ENCODE measurements around the gene RADX.

DNA sequence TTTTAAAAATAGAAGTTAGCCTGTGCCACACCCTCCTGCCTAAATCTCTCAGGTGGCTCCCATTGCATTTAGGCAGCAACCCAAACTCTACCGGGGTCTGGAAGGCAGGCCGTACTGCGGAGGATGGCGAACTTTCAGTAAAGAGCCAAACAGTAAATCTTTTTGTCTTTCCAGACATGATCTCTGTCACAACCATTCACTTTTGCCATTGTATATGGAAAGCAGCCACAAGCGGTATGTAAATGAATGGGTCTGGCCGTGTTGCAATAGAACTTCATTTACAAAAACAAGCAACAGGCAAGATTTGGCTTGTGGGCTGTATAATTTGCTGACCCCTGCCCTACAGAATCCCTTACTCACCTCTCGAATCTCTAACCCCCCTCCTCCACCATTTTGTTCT lies 3.3 kb downstream of the RADX start:
- TF ChIP-seq, protein P1, sequence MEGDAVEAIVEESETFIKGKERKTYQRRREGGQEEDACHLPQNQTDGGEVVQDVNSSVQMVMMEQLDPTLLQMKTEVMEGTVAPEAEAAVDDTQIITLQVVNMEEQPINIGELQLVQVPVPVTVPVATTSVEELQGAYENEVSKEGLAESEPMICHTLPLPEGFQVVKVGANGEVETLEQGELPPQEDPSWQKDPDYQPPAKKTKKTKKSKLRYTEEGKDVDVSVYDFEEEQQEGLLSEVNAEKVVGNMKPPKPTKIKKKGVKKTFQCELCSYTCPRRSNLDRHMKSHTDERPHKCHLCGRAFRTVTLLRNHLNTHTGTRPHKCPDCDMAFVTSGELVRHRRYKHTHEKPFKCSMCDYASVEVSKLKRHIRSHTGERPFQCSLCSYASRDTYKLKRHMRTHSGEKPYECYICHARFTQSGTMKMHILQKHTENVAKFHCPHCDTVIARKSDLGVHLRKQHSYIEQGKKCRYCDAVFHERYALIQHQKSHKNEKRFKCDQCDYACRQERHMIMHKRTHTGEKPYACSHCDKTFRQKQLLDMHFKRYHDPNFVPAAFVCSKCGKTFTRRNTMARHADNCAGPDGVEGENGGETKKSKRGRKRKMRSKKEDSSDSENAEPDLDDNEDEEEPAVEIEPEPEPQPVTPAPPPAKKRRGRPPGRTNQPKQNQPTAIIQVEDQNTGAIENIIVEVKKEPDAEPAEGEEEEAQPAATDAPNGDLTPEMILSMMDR (IDR thresholded peaks at IDR 0.05): no peak
- TF ChIP-seq POLR2A (IDR thresholded peaks at IDR 0.05): no peak
- no peak for TF ChIP-seq EP300 (IDR thresholded peaks at IDR 0.05; ENCODE audit: low read depth)
- TF ChIP-seq POLR2AphosphoS5 (IDR thresholded peaks at IDR 0.05): no peak
